Measurements from ENCODE around the gene SMAP1. TPM values are rescaled to one million over a fixed set of nuclear protein-coding genes. Genes with fewer than 3 reads are reported as not detected.

SMAP1 gene
- total and polyA plus RNA-seq, 9 donors: 19.4 to 27.7 (median 26.3) TPM

DNA sequence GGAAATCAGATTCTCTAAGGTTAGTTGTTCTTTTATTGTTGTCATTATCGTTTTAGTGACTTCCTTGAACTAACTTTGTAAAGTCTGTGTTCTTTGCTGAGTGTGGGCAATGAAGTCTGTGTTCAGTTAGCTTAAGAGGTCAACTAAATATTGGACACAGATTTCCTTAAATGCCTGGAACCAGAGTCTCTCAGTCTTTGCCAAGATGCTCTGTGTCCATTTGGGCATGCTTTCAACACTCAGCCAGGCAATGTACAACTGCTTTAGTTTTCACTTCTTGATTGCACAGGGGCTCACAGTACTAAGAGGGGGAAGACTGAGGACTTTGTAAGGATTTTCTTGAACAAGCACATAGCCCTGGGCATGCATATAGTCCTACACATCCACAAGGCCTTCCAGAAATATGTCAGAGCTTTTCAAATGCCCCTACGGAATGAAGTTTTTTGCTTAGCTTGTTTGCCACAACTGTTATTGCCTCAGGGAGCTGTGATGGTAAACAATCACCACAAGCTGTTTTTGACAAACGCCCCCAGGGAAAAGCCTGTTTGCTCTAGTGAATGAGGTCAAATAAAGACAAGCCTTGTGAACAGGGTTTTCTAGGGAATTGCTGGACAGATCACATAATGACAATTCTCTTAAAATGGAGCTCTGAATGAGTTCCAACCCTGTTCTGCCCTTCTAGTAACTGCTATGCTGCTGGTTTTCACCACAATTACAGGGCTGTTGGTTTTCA is 206.7 kb downstream of the SMAP1 start:
- Histone ChIP-seq H3K4me1 (ENCODE audit: control insufficient read depth, insufficient read depth, low read length) (no peaks in the 10 kb centered on the region), H3K27ac (ENCODE audit: low read length) (no peak overlapping the region), H3K36me3 (ENCODE audit: control insufficient read depth, insufficient read depth, low read length) (no peaks in the 10 kb centered on the region), H3K27me3 (ENCODE audit: control insufficient read depth, insufficient read depth, low read length) (no peaks in the 10 kb centered on the region), H3K4me3 (ENCODE audit: low read length) (no peak overlapping the region), H3K9me3 (replicated peaks; ENCODE audit: control insufficient read depth, low read depth, low read length) (peaks cover 5% of the 10 kb centered on the region)
- DNase-seq: no peak
- 50% methylated on average over 2 of the region's 3 CpGs for WGBS (ENCODE audit: insufficient coverage)

DNA sequence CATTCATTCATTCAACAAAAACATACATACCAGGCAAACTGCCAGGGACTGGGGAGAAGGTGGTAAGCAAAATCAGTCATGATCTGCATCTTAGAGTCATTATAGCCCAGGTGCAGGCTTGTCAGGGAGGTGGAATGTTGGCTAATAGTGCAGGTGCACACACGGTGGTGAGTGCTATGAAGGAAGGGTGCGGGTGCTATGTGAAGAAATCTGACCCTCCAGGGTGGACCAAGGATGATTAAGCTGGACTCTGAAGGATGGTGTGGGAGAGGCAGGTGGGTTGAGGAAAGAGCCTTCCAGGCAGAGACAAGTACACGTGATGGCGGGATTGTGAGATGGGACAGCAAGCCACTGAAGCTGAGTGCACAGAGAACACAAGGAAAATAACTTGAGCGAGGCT is 211.8 kb downstream of the SMAP1 start:
- Histone ChIP-seq H3K27ac (ENCODE audit: low read length) (no peak overlapping the region), H3K27me3 (ENCODE audit: control insufficient read depth, insufficient read depth, low read length) (no peaks in the 10 kb centered on the region), H3K4me3 (ENCODE audit: low read length) (no peak overlapping the region), H3K4me1 (ENCODE audit: control insufficient read depth, insufficient read depth, low read length) (no peaks in the 10 kb centered on the region), H3K36me3 (ENCODE audit: control insufficient read depth, insufficient read depth, low read length) (no peaks in the 10 kb centered on the region), H3K9me3 (replicated peaks; ENCODE audit: control insufficient read depth, low read depth, low read length) (peaks cover 2% of the 10 kb centered on the region)
- DNase-seq: no peak
- WGBS (ENCODE audit: insufficient coverage): 60% methylated on average over 5 of the region's 5 CpGs

GRCh38 chr6:70884074-70884983 is 216.6 kb downstream of the SMAP1 start:
- H3K27ac ChIP-seq (ENCODE audit: low read length): no peak overlapping the region
- no peaks in the 10 kb centered on the region for H3K27me3 ChIP-seq (ENCODE audit: control insufficient read depth, insufficient read depth, low read length)
- H3K4me1 ChIP-seq (ENCODE audit: control insufficient read depth, insufficient read depth, low read length): peaks cover 2% of the 10 kb centered on the region
- DNase-seq: peak; percentile 53
- H3K36me3 ChIP-seq (ENCODE audit: control insufficient read depth, insufficient read depth, low read length): no peaks in the 10 kb centered on the region
- 24% methylated on average over 11 of the region's 17 CpGs for WGBS (ENCODE audit: insufficient coverage)
- no peaks in the 10 kb centered on the region for H3K9me3 ChIP-seq (replicated peaks; ENCODE audit: control insufficient read depth, low read depth, low read length)
- H3K4me3 ChIP-seq (ENCODE audit: low read length): no peak overlapping the region

DNA sequence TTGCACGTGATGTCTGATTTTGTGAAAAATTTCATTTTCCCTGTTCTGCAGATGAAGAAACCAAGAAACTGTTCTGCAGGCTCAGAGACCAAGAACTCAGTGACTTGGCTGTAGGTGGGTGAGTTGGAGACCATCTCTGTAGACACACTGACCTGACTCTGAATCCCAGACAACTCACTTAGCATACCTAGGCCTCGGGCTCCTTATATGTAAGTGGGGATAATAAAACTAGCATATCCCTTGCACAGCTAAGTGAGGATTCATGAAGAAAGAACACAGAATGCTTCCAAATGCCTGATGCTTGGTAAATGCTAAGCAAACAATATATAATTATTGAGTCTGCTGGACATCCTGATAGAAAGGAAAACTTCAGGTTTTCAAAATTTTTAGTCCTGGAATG is 218.4 kb downstream of the SMAP1 start:
- Histone ChIP-seq H3K36me3 (ENCODE audit: control insufficient read depth, insufficient read depth, low read length) (no peaks in the 10 kb centered on the region), H3K27me3 (ENCODE audit: control insufficient read depth, insufficient read depth, low read length) (no peaks in the 10 kb centered on the region), H3K4me1 (ENCODE audit: control insufficient read depth, insufficient read depth, low read length) (peaks cover 2% of the 10 kb centered on the region), H3K9me3 (replicated peaks; ENCODE audit: control insufficient read depth, low read depth, low read length) (no peaks in the 10 kb centered on the region), H3K4me3 (ENCODE audit: low read length) (no peak overlapping the region), H3K27ac (ENCODE audit: low read length) (no peak overlapping the region)
- no peak for DNase-seq
- WGBS (ENCODE audit: insufficient coverage): no CpG with 5 or more reads among the region's 2 CpGs

DNA sequence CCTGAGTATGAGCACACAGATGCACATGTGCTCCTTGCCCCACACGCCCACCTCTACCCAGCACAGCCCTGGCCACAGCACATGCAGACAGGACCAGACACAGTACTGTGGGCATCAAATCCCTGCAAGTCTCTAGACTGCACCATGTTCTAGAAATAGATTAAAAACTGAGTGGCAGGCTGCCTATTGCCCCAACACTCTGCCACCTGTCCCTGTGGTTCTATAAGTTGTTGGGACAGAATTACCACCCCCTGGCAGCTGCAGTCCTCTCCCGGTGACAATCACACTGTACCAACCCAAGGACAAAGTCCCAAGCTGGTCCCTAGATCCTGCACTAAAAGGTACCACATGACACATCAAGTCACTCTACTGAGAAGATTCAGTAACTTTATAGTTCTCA is 219.0 kb downstream of the SMAP1 start:
- WGBS (ENCODE audit: insufficient coverage): 100% methylated on average over 1 of the region's 2 CpGs
- no peaks in the 10 kb centered on the region for H3K36me3 ChIP-seq (ENCODE audit: control insufficient read depth, insufficient read depth, low read length)
- DNase-seq: peak; percentile 35

DNA sequence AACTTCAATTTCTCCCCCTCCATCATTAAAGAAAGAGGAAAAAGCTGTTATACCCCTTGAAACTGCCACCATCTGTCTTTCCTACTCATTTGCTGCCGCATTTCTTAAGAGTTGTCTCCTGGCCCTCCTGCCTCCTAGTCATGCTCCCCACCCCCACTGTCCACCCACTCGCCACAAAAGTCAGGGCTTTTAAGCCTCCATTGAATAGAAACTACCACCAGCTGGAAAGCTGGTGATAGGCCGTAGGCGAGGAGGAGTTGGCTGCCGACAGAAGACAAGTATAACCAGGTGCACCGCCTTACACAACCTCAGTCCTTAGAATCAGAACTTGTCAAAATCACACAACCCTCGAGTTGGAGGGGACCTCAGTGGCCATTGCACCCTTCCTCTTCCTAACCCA is 221.6 kb downstream of the SMAP1 start:
- Histone ChIP-seq H3K4me3 (ENCODE audit: low read length) (no peak overlapping the region), H3K36me3 (ENCODE audit: control insufficient read depth, insufficient read depth, low read length) (no peaks in the 10 kb centered on the region), H3K27ac (ENCODE audit: low read length) (no peak overlapping the region), H3K4me1 (ENCODE audit: control insufficient read depth, insufficient read depth, low read length) (peaks cover 2% of the 10 kb centered on the region), H3K9me3 (replicated peaks; ENCODE audit: control insufficient read depth, low read depth, low read length) (no peaks in the 10 kb centered on the region), H3K27me3 (ENCODE audit: control insufficient read depth, insufficient read depth, low read length) (no peaks in the 10 kb centered on the region)
- 69% methylated on average over 6 of the region's 7 CpGs for WGBS (ENCODE audit: insufficient coverage)
- no peak for DNase-seq

More for the DNA sequence above, 219.0 kb downstream of the SMAP1 start:
- peaks cover 2% of the 10 kb centered on the region for H3K4me1 ChIP-seq (ENCODE audit: control insufficient read depth, insufficient read depth, low read length)
- no peaks in the 10 kb centered on the region for H3K9me3 ChIP-seq (replicated peaks; ENCODE audit: control insufficient read depth, low read depth, low read length)
- no peaks in the 10 kb centered on the region for H3K27me3 ChIP-seq (ENCODE audit: control insufficient read depth, insufficient read depth, low read length)
- H3K4me3 ChIP-seq (ENCODE audit: low read length): no peak overlapping the region
- peak overlapping the region; percentile 42 for H3K27ac ChIP-seq (ENCODE audit: low read length)

DNA sequence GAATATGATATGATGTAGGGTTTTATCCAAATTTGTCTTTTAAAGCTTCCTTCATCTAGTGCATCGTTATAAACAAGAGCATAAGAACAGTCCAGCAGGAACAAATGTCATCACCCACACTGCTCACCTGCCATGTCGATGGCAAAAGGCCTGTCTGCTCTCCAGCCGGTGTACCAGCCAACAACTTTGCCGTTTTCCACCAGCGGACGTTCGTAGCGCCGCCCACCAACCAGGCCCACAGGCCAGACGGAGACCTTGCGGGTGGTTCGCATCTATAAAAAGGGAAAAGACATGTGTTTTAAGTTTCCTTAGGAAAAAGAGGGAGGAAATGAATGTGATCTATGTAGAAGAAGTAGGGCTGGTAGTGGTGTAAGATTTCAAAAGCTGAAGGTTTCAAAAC is 226.3 kb downstream of the SMAP1 start:
- Histone ChIP-seq H3K27ac (ENCODE audit: low read length) (no peak overlapping the region), H3K27me3 (ENCODE audit: control insufficient read depth, insufficient read depth, low read length) (no peaks in the 10 kb centered on the region), H3K4me1 (ENCODE audit: control insufficient read depth, insufficient read depth, low read length) (no peaks in the 10 kb centered on the region), H3K4me3 (ENCODE audit: low read length) (no peak overlapping the region), H3K9me3 (replicated peaks; ENCODE audit: control insufficient read depth, low read depth, low read length) (no peaks in the 10 kb centered on the region), H3K36me3 (ENCODE audit: control insufficient read depth, insufficient read depth, low read length) (no peaks in the 10 kb centered on the region)
- WGBS (ENCODE audit: insufficient coverage): 41% methylated on average over 11 of the region's 12 CpGs
- no peak for DNase-seq

DNA sequence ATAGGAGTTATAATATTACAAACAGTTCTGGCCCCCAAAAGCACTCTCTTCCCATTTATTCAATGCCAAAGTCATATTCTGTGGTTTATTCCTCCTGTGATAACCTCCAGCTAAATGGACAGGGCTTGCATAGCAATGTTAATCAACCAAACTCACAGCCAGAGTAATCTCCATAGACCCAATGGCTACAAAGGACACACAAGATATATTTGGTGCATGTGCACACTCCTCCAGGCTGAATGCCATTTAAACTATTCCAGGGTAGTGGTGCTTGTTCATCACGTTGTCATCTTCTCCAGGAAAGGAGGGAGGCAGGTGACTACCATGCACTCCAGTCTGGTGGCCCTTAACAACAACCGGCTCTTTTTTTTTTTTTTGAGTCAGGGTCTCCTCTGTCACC is 232.4 kb downstream of the SMAP1 start:
- DNase-seq: no peak
- no peaks in the 10 kb centered on the region for H3K27me3 ChIP-seq (ENCODE audit: control insufficient read depth, insufficient read depth, low read length)
- H3K36me3 ChIP-seq (ENCODE audit: control insufficient read depth, insufficient read depth, low read length): no peaks in the 10 kb centered on the region
- H3K9me3 ChIP-seq (replicated peaks; ENCODE audit: control insufficient read depth, low read depth, low read length): no peaks in the 10 kb centered on the region
- H3K27ac ChIP-seq (ENCODE audit: low read length): no peak overlapping the region
- 83% methylated on average over 1 of the region's 2 CpGs for WGBS (ENCODE audit: insufficient coverage)
- no peak overlapping the region for H3K4me3 ChIP-seq (ENCODE audit: low read length)
- H3K4me1 ChIP-seq (ENCODE audit: control insufficient read depth, insufficient read depth, low read length): no peaks in the 10 kb centered on the region

- WGBS (ENCODE audit: insufficient coverage): no CpG with 5 or more reads among the region's 3 CpGs
- Histone ChIP-seq H3K27ac (ENCODE audit: low read length) (no peak overlapping the region), H3K4me3 (ENCODE audit: low read length) (no peak overlapping the region), H3K36me3 (ENCODE audit: control insufficient read depth, insufficient read depth, low read length) (no peaks in the 10 kb centered on the region), H3K27me3 (ENCODE audit: control insufficient read depth, insufficient read depth, low read length) (no peaks in the 10 kb centered on the region), H3K9me3 (replicated peaks; ENCODE audit: control insufficient read depth, low read depth, low read length) (no peaks in the 10 kb centered on the region), H3K4me1 (ENCODE audit: control insufficient read depth, insufficient read depth, low read length) (no peaks in the 10 kb centered on the region)
- no peak for DNase-seq
These were observed 233.6 kb downstream of the SMAP1 start for GRCh38 chr6:70901324-70901723.

DNA sequence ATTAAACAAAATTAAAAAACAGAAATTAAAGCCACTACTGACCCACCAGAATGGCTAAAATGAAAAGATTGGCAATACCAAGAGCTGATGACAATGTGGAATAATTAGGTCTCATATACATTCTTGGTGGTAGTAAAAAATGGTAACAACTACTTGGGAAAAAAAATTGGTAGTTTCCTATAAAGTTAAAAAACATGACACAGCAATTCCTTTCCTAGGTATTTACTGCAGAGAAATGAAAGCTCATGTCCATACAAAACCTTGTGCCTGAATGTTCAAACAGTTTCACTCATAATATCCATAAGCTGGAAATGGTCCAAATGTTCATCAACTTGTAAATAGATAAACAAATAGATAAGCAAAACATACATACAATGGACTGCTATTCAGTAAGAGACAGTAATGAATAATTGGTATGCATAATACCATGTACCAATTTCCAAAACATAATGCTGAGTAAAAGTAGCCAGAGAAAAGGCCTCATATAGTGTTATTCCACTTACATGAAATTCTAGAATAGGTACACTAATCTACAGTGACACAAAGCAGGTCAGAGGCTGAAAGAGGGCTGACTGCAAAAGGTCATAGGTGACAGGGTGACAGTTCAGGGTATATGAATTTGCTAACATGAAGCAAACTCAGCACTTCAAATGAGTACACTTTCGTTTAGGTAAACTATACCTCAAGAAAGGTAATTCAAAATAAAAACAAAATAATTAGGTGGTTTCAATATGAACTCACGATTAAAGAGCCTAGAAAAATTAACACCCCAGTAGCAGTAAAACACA is 236.2 kb downstream of the SMAP1 start:
- Histone ChIP-seq H3K4me3 (ENCODE audit: low read length) (no peak overlapping the region), H3K9me3 (replicated peaks; ENCODE audit: control insufficient read depth, low read depth, low read length) (no peaks in the 10 kb centered on the region), H3K27me3 (ENCODE audit: control insufficient read depth, insufficient read depth, low read length) (no peaks in the 10 kb centered on the region), H3K36me3 (ENCODE audit: control insufficient read depth, insufficient read depth, low read length) (no peaks in the 10 kb centered on the region), H3K4me1 (ENCODE audit: control insufficient read depth, insufficient read depth, low read length) (no peaks in the 10 kb centered on the region), H3K27ac (ENCODE audit: low read length) (no peak overlapping the region)
- DNase-seq: no peak
- WGBS (ENCODE audit: insufficient coverage): no CpG with 5 or more reads among the region's 2 CpGs
